ENCODE measurements around the gene FZR1.
"Not testable (repeated sequence)": the region's sequence is repeated elsewhere in the genome, so short reads cannot be mapped to it uniquely, and the experiment has no call there.

FZR1 gene

GRCh38 chr19:3528539-3529211 lies 22.6 kb downstream of the FZR1 start:
- Histone ChIP-seq H3K27ac (ENCODE audit: low read length) (no peak overlapping the region), H4K20me1 (ENCODE audit: insufficient read depth, low read length) (peaks cover 40% of the 10 kb centered on the region), H3K9me3 (ENCODE audit: insufficient read depth, low read length, severe bottlenecking) (no peaks in the 10 kb centered on the region), H3K4me1 (ENCODE audit: insufficient read depth, low read length) (no peaks in the 10 kb centered on the region), H3K4me2 (ENCODE audit: insufficient read depth, low read length) (no peak overlapping the region), H3K9ac (ENCODE audit: low read depth, low read length) (no peak overlapping the region), H2AFZ (ENCODE audit: low read depth, low read length) (no peak overlapping the region), H3K79me2 (ENCODE audit: insufficient read depth, low read length) (peaks cover 2% of the 10 kb centered on the region), H3K36me3 (ENCODE audit: insufficient read depth, low read length) (peaks cover 87% of the 10 kb centered on the region), H3K4me3 (ENCODE audit: low read depth in 1 of 2, low read length in 2 of 2) (no peak overlapping the region), H3K27me3 (ENCODE audit: insufficient read depth, low read length, poor library complexity) (no peaks in the 10 kb centered on the region)
- DNase-seq (no peak), ATAC-seq (ENCODE audit: insufficient read depth, low read depth) (no peak)
- TF ChIP-seq, protein P1, sequence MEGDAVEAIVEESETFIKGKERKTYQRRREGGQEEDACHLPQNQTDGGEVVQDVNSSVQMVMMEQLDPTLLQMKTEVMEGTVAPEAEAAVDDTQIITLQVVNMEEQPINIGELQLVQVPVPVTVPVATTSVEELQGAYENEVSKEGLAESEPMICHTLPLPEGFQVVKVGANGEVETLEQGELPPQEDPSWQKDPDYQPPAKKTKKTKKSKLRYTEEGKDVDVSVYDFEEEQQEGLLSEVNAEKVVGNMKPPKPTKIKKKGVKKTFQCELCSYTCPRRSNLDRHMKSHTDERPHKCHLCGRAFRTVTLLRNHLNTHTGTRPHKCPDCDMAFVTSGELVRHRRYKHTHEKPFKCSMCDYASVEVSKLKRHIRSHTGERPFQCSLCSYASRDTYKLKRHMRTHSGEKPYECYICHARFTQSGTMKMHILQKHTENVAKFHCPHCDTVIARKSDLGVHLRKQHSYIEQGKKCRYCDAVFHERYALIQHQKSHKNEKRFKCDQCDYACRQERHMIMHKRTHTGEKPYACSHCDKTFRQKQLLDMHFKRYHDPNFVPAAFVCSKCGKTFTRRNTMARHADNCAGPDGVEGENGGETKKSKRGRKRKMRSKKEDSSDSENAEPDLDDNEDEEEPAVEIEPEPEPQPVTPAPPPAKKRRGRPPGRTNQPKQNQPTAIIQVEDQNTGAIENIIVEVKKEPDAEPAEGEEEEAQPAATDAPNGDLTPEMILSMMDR (IDR thresholded peaks at IDR 0.05; ENCODE audit: borderline replicate concordance, extremely low read depth, low read length, poor library complexity, severe bottlenecking), result no peak
- no peak for TF ChIP-seq EZH2 (IDR thresholded peaks at IDR 0.05; ENCODE audit: borderline replicate concordance, low read depth, low read length, severe bottlenecking)

GRCh38 chr19:3529299-3529698 lies 23.2 kb downstream of the FZR1 start:
- DNase-seq; H3K79me2 ChIP-seq (ENCODE audit: insufficient read depth, low read length); H3K9ac ChIP-seq (ENCODE audit: low read depth, low read length); H3K4me3 ChIP-seq (ENCODE audit: low read depth in 1 of 2, low read length in 2 of 2); H3K27me3 ChIP-seq (ENCODE audit: insufficient read depth, low read length, poor library complexity); H3K4me1 ChIP-seq (ENCODE audit: insufficient read depth, low read length); H3K27ac ChIP-seq (ENCODE audit: low read length); ATAC-seq (ENCODE audit: insufficient read depth, low read depth); H3K9me3 ChIP-seq (ENCODE audit: insufficient read depth, low read length, severe bottlenecking); H3K4me2 ChIP-seq (ENCODE audit: insufficient read depth, low read length); H2AFZ ChIP-seq (ENCODE audit: low read depth, low read length): not testable (repeated sequence)
- peaks cover 87% of the 10 kb centered on the region for H3K36me3 ChIP-seq (ENCODE audit: insufficient read depth, low read length)
- H4K20me1 ChIP-seq (ENCODE audit: insufficient read depth, low read length), result peaks cover 35% of the 10 kb centered on the region

GRCh38 chr19:3530389-3530788 lies 24.3 kb downstream of the FZR1 start:
- no peak overlapping the region for H2AFZ ChIP-seq (ENCODE audit: low read depth, low read length)
- H3K9me3 ChIP-seq (ENCODE audit: insufficient read depth, low read length, severe bottlenecking), result no peaks in the 10 kb centered on the region
- H3K27me3 ChIP-seq (ENCODE audit: insufficient read depth, low read length, poor library complexity), result no peaks in the 10 kb centered on the region
- H3K79me2 ChIP-seq (ENCODE audit: insufficient read depth, low read length), result no peaks in the 10 kb centered on the region
- ATAC-seq (ENCODE audit: insufficient read depth, low read depth), result no peak
- no peak for TF ChIP-seq EZH2 (IDR thresholded peaks at IDR 0.05; ENCODE audit: borderline replicate concordance, low read depth, low read length, severe bottlenecking)
- TF ChIP-seq, protein P1 (IDR thresholded peaks at IDR 0.05; ENCODE audit: borderline replicate concordance, extremely low read depth, low read length, poor library complexity, severe bottlenecking), result no peak
- no peak overlapping the region for H3K9ac ChIP-seq (ENCODE audit: low read depth, low read length)
- H3K4me3 ChIP-seq (ENCODE audit: low read depth in 1 of 2, low read length in 2 of 2), result no peak overlapping the region
- no peak overlapping the region for H3K27ac ChIP-seq (ENCODE audit: low read length)
- peaks cover 89% of the 10 kb centered on the region for H3K36me3 ChIP-seq (ENCODE audit: insufficient read depth, low read length)
- DNase-seq, result no peak
- H3K4me1 ChIP-seq (ENCODE audit: insufficient read depth, low read length), result no peaks in the 10 kb centered on the region
- H4K20me1 ChIP-seq (ENCODE audit: insufficient read depth, low read length), result peaks cover 38% of the 10 kb centered on the region
- no peak overlapping the region for H3K4me2 ChIP-seq (ENCODE audit: insufficient read depth, low read length)

- Histone ChIP-seq H3K9ac (ENCODE audit: low read depth, low read length) (no peak overlapping the region), H3K36me3 (ENCODE audit: insufficient read depth, low read length) (peaks cover 90% of the 10 kb centered on the region), H2AFZ (ENCODE audit: low read depth, low read length) (no peak overlapping the region), H3K27ac (ENCODE audit: low read length) (no peak overlapping the region), H3K4me3 (ENCODE audit: low read depth in 1 of 2, low read length in 2 of 2) (no peak overlapping the region), H4K20me1 (ENCODE audit: insufficient read depth, low read length) (peaks cover 41% of the 10 kb centered on the region), H3K9me3 (ENCODE audit: insufficient read depth, low read length, severe bottlenecking) (no peaks in the 10 kb centered on the region), H3K4me2 (ENCODE audit: insufficient read depth, low read length) (no peak overlapping the region), H3K27me3 (ENCODE audit: insufficient read depth, low read length, poor library complexity) (no peaks in the 10 kb centered on the region), H3K79me2 (ENCODE audit: insufficient read depth, low read length) (no peaks in the 10 kb centered on the region), H3K4me1 (ENCODE audit: insufficient read depth, low read length) (no peaks in the 10 kb centered on the region)
- ATAC-seq (ENCODE audit: insufficient read depth, low read depth), result no peak
- no peak for DNase-seq
- TF ChIP-seq, protein P1 (IDR thresholded peaks at IDR 0.05; ENCODE audit: borderline replicate concordance, extremely low read depth, low read length, poor library complexity, severe bottlenecking), result no peak
- no peak for TF ChIP-seq EZH2 (IDR thresholded peaks at IDR 0.05; ENCODE audit: borderline replicate concordance, low read depth, low read length, severe bottlenecking)
These were observed 25.6 kb downstream of the FZR1 start for GRCh38 chr19:3531716-3532115.

Measured in DND-41 (cell line).